ENCODE measurements around the gene EFR3B. TPM values are rescaled to one million over a fixed set of nuclear protein-coding genes. Genes with fewer than 3 reads are reported as not detected.

EFR3B gene
- total and polyA plus RNA-seq, 2 of the 13 experiments (the other 11 are each of a cell fraction or from before 2014, with no cell fraction given), result 0.42 TPM

GRCh38 chr2:25197336-25198208, 155.7 kb downstream of the EFR3B start (continued):
- TF ChIP-seq ZNF318 (CRISPR knock-in tag; IDR thresholded peaks at IDR 0.05), result no peak
- TF ChIP-seq ZNF263 (CRISPR knock-in tag; IDR thresholded peaks at IDR 0.05), result peak; percentile 95
- TF ChIP-seq NR2F6 (IDR thresholded peaks at IDR 0.05), result no peak
- TF ChIP-seq NR2F6 (CRISPR knock-in tag; IDR thresholded peaks at IDR 0.05), result 0 out of 2 replicates have a peak, but pooled peaks have one; percentile 35
- no peak for TF ChIP-seq TOE1 (CRISPR knock-in tag; IDR thresholded peaks at IDR 0.05)
- TF ChIP-seq HOMEZ (CRISPR knock-in tag; IDR thresholded peaks at IDR 0.05; ENCODE audit: low read depth), result no peak
- 0 out of 2 replicates have a peak, but pooled peaks have one; percentile 32 for TF ChIP-seq BRD4 (CRISPR knock-in tag; IDR thresholded peaks at IDR 0.05)
- TF ChIP-seq NFYB (CRISPR knock-in tag; IDR thresholded peaks at IDR 0.05), result no peak
- TF ChIP-seq ZNF136 (CRISPR knock-in tag; IDR thresholded peaks at IDR 0.05; ENCODE audit: low read depth), result no peak
- TF ChIP-seq GLMP (CRISPR knock-in tag; IDR thresholded peaks at IDR 0.05; ENCODE audit: borderline replicate concordance), result no peak
- no peak for TF ChIP-seq ETS1 (CRISPR knock-in tag; IDR thresholded peaks at IDR 0.05)
- TF ChIP-seq ZNF281 (CRISPR knock-in tag; IDR thresholded peaks at IDR 0.05; ENCODE audit: borderline replicate concordance), result no peak
- no peak for TF ChIP-seq IRF2 (CRISPR knock-in tag; IDR thresholded peaks at IDR 0.05)
- no peak for TF ChIP-seq HIVEP1 (CRISPR knock-in tag; IDR thresholded peaks at IDR 0.05)
